MM.1S (cell line): ENCODE data around the gene UBE2E1.

Source experiments
- DNase-seq: peaks from one replicate; pipeline ENCODE4 v3.0.0-alpha.2; 2015
- H2AFZ ChIP-seq: fragments of 300-600 bp; sonication (generic); 2 replicates; pipeline ENCODE4 v1.6.0; 2016; ENCODE audit warnings: antibody characterized with exemption, low read length
- H3F3A ChIP-seq: fragments of 300-600 bp; sonication (generic); 2 replicates; pipeline ENCODE4 v1.6.1; 2016; ENCODE audit warnings: mild to moderate bottlenecking, antibody characterized with exemption, low read length, moderate library complexity, mixed read lengths; ENCODE audit not compliant: insufficient read depth
- H3K27ac ChIP-seq: fragments of 300-600 bp; sonication (generic); 2 replicates; pipeline ENCODE4 v1.5.1; 2016; ENCODE audit warnings: mild to moderate bottlenecking, low read length
- H3K27me3 ChIP-seq: fragments of 300-600 bp; sonication (generic); replicated peaks from 2 replicates; pipeline ENCODE4 v1.6.0; 2016; ENCODE audit warnings: low read length; ENCODE audit not compliant: insufficient read depth
- H3K36me3 ChIP-seq: fragments of 300-600 bp; sonication (generic); replicated peaks from 2 replicates; pipeline ENCODE4 v1.6.1; 2016; ENCODE audit warnings: mild to moderate bottlenecking, low read length, mixed read lengths; ENCODE audit not compliant: insufficient read depth
- H3K4me1 ChIP-seq: fragments of 300-600 bp; sonication (generic); 2 replicates; pipeline ENCODE4 v1.6.1; 2016; ENCODE audit warnings: low read length, mixed read lengths
- H3K4me2 ChIP-seq: fragments of 300-600 bp; sonication (generic); 2 replicates; pipeline ENCODE4 v1.6.0; 2016; ENCODE audit warnings: low read depth, low read length
- H3K4me3 ChIP-seq: fragments of 300-600 bp; sonication (generic); 2 replicates; pipeline ENCODE4 v1.5.1; 2016; ENCODE audit warnings: low read length, mixed read lengths
- H3K79me2 ChIP-seq: fragments of 300-600 bp; sonication (generic); 2 replicates; pipeline ENCODE4 v1.6.1; 2016; ENCODE audit warnings: mixed run types, low read length, mixed read lengths
- H3K9ac ChIP-seq: fragments of 300-600 bp; sonication (generic); 2 replicates; pipeline ENCODE4 v1.6.1; 2016; ENCODE audit warnings: low read length, mixed read lengths
- H3K9me2 ChIP-seq: fragments of 300-600 bp; sonication (generic); replicated peaks from 2 replicates; pipeline ENCODE4 v1.6.1; 2016; ENCODE audit warnings: mild to moderate bottlenecking, low read length, mixed read lengths; ENCODE audit not compliant: insufficient read depth
- H3K9me3 ChIP-seq: fragments of 300-600 bp; sonication (generic); replicated peaks from 2 replicates; pipeline ENCODE4 v1.6.1; 2016; ENCODE audit warnings: mild to moderate bottlenecking, low read length, mixed read lengths; ENCODE audit not compliant: insufficient read depth
- H4K20me1 ChIP-seq: fragments of 300-600 bp; sonication (generic); 2 replicates; pipeline ENCODE4 v1.6.1; 2016; ENCODE audit warnings: mild to moderate bottlenecking, low read length, moderate library complexity, mixed read lengths; ENCODE audit not compliant: insufficient read depth
- CTCF ChIP-seq: fragments of 300-600 bp; sonication (generic); IDR thresholded peaks from 2 replicates; pipeline ENCODE4 v1.5.1; 2016; ENCODE audit warnings: antibody characterized with exemption, low read length, mixed read lengths
- EZH2 ChIP-seq: fragments of 300-600 bp; sonication (generic); optimal IDR thresholded peaks from 2 replicates; pipeline ENCODE3; 2017; ENCODE audit warnings: low read depth, mild to moderate bottlenecking, antibody characterized with exemption, low read length, mixed read lengths
- EZH2phosphoT487 ChIP-seq: fragments of 300-600 bp; sonication (generic); IDR thresholded peaks from 2 replicates; pipeline ENCODE4 v1.6.1; 2018; ENCODE audit warnings: antibody characterized with exemption, low read length

UBE2E1 gene

GRCh38 chr3:23875113-23875725 is 69.5 kb downstream of the UBE2E1 start:
- no peaks in the 10 kb centered on the region for H3F3A ChIP-seq
- H4K20me1 ChIP-seq, result peaks cover 15% of the 10 kb centered on the region; the same call in 1 of the 2 replicates
- no peak overlapping the region for H3K4me3 ChIP-seq
- H2AFZ ChIP-seq, result no peak overlapping the region
- no peaks in the 10 kb centered on the region for H3K9me3 ChIP-seq
- H3K36me3 ChIP-seq, result no peaks in the 10 kb centered on the region
- no peak overlapping the region for H3K27ac ChIP-seq
- H3K79me2 ChIP-seq, result peaks cover 79% of the 10 kb centered on the region
- no peaks in the 10 kb centered on the region for H3K27me3 ChIP-seq
- no peak overlapping the region for H3K9ac ChIP-seq
- no peak overlapping the region for H3K4me2 ChIP-seq
- no peaks in the 10 kb centered on the region for H3K9me2 ChIP-seq
- H3K4me1 ChIP-seq, result no peaks in the 10 kb centered on the region
- no peak for TF ChIP-seq EZH2
- no peak for TF ChIP-seq CTCF
- TF ChIP-seq EZH2phosphoT487, result no peak
- DNase-seq, result no peak

GRCh38 chr3:23876923-23877322 is 71.2 kb downstream of the UBE2E1 start:
- H3K27me3 ChIP-seq, result no peaks in the 10 kb centered on the region
- H3K4me1 ChIP-seq, result no peaks in the 10 kb centered on the region
- DNase-seq, result no peak
- H3K9me3 ChIP-seq, result no peaks in the 10 kb centered on the region
- no peak overlapping the region for H3K4me3 ChIP-seq
- no peak overlapping the region for H3K9ac ChIP-seq
- TF ChIP-seq EZH2 (no peak), EZH2phosphoT487 (no peak)
- no peak overlapping the region for H3K4me2 ChIP-seq
- no peaks in the 10 kb centered on the region for H3F3A ChIP-seq
- H3K9me2 ChIP-seq, result no peaks in the 10 kb centered on the region
- no peak overlapping the region for H2AFZ ChIP-seq
- H3K36me3 ChIP-seq, result no peaks in the 10 kb centered on the region
- no peak overlapping the region for H3K27ac ChIP-seq
- peaks cover 93% of the 10 kb centered on the region for H3K79me2 ChIP-seq
- peaks cover 15% of the 10 kb centered on the region; the same call in 1 of the 2 replicates for H4K20me1 ChIP-seq

GRCh38 chr3:23877329-23877980 is 71.7 kb downstream of the UBE2E1 start:
- H2AFZ ChIP-seq, result no peak overlapping the region
- no peak overlapping the region for H3K9ac ChIP-seq
- H3K4me2 ChIP-seq, result no peak overlapping the region
- H3K79me2 ChIP-seq, result peaks cover 94% of the 10 kb centered on the region
- no peaks in the 10 kb centered on the region for H3K36me3 ChIP-seq
- no peaks in the 10 kb centered on the region for H3F3A ChIP-seq
- H3K9me2 ChIP-seq, result no peaks in the 10 kb centered on the region
- TF ChIP-seq CTCF (no peak), EZH2phosphoT487 (no peak), EZH2 (no peak)
- peaks cover 15% of the 10 kb centered on the region; the same call in 1 of the 2 replicates for H4K20me1 ChIP-seq
- no peak overlapping the region for H3K27ac ChIP-seq
- H3K9me3 ChIP-seq, result no peaks in the 10 kb centered on the region
- DNase-seq, result no peak
- H3K4me1 ChIP-seq, result no peaks in the 10 kb centered on the region
- no peak overlapping the region for H3K4me3 ChIP-seq
- no peaks in the 10 kb centered on the region for H3K27me3 ChIP-seq

- no peaks in the 10 kb centered on the region for H3K9me2 ChIP-seq
- H4K20me1 ChIP-seq, result peaks cover 12% of the 10 kb centered on the region; the same call in 1 of the 2 replicates
- no peak overlapping the region for H3K27ac ChIP-seq
- H3F3A ChIP-seq, result no peaks in the 10 kb centered on the region
- no peaks in the 10 kb centered on the region for H3K9me3 ChIP-seq
- no peaks in the 10 kb centered on the region for H3K27me3 ChIP-seq
- no peak overlapping the region for H3K4me3 ChIP-seq
- DNase-seq, result no peak
- no peaks in the 10 kb centered on the region for H3K36me3 ChIP-seq
- H2AFZ ChIP-seq, result no peak overlapping the region
- no peak overlapping the region for H3K4me2 ChIP-seq
- TF ChIP-seq CTCF (no peak), EZH2phosphoT487 (no peak), EZH2 (no peak)
- H3K79me2 ChIP-seq, result peaks cover 98% of the 10 kb centered on the region
- H3K9ac ChIP-seq, result no peak overlapping the region
- no peaks in the 10 kb centered on the region for H3K4me1 ChIP-seq
Observed at GRCh38 chr3:23879485-23879884, 73.7 kb downstream of the UBE2E1 start.
